Sigmoid colon (tissue), 3 donors: ENCODE results near the gene OR8G1.

Source experiments
- POLR2A ChIP-seq, 2 donors: fragments of 450-650 bp; IDR thresholded peaks; one replicate each; pipeline ENCODE4 v1.6.1; 2016; ENCODE audit warnings: antibody characterized with exemption in 2 of 2, mild to moderate bottlenecking in 2 of 2, moderate library complexity in 2 of 2
- TF ChIP-seq, protein P1 (sequence below), 4 experiments: fragments of 450-650 bp in 3 of 4; fragments of 200-600 bp in 1 of 4; IDR thresholded peaks; one replicate each; pipeline ENCODE4 v1.5.1; 2016 to 2019; ENCODE audit warnings: antibody characterized with exemption in 4 of 4, mild to moderate bottlenecking in 3 of 4, moderate library complexity in 2 of 4

DNA sequence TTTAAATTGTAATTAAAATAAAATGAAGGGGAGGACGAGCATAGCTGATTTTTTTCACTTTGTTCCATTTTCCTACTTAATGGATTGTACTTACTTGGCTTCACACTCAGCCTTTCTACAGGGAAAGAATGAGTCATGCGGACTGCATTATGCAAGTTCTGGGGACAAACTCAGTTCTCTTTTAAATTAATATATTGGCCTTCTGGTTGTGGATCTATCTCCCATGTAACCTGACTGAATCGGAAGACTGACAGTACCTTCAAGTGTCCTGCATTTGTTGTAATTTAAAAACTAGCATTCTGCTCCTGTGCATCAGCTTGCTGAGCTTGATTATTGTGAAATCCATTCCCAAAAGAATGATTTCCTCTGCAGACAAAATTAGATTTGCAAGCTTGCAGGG, 60.7 kb downstream of the OR8G1 start:
- TF ChIP-seq, protein P1, sequence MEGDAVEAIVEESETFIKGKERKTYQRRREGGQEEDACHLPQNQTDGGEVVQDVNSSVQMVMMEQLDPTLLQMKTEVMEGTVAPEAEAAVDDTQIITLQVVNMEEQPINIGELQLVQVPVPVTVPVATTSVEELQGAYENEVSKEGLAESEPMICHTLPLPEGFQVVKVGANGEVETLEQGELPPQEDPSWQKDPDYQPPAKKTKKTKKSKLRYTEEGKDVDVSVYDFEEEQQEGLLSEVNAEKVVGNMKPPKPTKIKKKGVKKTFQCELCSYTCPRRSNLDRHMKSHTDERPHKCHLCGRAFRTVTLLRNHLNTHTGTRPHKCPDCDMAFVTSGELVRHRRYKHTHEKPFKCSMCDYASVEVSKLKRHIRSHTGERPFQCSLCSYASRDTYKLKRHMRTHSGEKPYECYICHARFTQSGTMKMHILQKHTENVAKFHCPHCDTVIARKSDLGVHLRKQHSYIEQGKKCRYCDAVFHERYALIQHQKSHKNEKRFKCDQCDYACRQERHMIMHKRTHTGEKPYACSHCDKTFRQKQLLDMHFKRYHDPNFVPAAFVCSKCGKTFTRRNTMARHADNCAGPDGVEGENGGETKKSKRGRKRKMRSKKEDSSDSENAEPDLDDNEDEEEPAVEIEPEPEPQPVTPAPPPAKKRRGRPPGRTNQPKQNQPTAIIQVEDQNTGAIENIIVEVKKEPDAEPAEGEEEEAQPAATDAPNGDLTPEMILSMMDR (IDR thresholded peaks at IDR 0.05): no peak
- no peak for TF ChIP-seq POLR2A (IDR thresholded peaks at IDR 0.05)
